ENCODE measurements around the gene CYTH1. TPM values are rescaled to one million over a fixed set of nuclear protein-coding genes. Genes with fewer than 3 reads are reported as not detected.
A peak's percentile ranks its signal among the peaks of the same experiment; 100 is the strongest.

Gene CYTH1, protein sequence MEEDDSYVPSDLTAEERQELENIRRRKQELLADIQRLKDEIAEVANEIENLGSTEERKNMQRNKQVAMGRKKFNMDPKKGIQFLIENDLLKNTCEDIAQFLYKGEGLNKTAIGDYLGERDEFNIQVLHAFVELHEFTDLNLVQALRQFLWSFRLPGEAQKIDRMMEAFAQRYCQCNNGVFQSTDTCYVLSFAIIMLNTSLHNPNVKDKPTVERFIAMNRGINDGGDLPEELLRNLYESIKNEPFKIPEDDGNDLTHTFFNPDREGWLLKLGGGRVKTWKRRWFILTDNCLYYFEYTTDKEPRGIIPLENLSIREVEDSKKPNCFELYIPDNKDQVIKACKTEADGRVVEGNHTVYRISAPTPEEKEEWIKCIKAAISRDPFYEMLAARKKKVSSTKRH
- polyA plus RNA-seq (2012; ENCODE audit: insufficient read depth, insufficient read length, low read depth), result 51.1 TPM

DNA sequence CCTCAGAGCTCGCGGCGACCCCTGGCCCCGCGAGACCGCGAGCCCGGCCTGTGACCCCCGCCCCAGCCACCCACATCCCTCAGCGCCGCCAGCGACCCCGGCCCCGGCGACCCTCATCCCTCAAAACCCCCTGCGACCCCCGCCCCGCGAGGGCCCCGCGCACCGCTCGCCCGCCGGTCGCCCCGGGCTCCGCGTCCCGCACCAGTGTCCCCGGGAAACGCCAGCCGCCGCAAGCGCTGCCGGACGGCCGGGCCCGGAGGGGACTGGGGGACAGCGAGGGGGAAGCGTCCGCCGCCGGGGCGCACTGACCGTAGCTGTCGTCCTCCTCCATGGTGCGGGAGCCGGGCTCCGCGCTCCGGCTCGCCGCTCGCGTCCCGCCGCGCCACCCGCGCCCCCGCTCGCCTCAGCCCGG, at the start of gene CYTH1:
Gene CYTH1, minus strand, starts transcription at position 381 of the 412 bp plus-strand sequence. Its CDS starts 50 bp downstream, at position 331.
- TF ChIP-seq, protein P1, sequence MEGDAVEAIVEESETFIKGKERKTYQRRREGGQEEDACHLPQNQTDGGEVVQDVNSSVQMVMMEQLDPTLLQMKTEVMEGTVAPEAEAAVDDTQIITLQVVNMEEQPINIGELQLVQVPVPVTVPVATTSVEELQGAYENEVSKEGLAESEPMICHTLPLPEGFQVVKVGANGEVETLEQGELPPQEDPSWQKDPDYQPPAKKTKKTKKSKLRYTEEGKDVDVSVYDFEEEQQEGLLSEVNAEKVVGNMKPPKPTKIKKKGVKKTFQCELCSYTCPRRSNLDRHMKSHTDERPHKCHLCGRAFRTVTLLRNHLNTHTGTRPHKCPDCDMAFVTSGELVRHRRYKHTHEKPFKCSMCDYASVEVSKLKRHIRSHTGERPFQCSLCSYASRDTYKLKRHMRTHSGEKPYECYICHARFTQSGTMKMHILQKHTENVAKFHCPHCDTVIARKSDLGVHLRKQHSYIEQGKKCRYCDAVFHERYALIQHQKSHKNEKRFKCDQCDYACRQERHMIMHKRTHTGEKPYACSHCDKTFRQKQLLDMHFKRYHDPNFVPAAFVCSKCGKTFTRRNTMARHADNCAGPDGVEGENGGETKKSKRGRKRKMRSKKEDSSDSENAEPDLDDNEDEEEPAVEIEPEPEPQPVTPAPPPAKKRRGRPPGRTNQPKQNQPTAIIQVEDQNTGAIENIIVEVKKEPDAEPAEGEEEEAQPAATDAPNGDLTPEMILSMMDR (IDR thresholded peaks at IDR 0.05; ENCODE audit: low read depth, low read length), result no peak
- no peaks in the 10 kb centered on the region; the same call in 1 of the 2 replicates for H3K36me3 ChIP-seq
- peak within 1 kb of the TSS; percentile 81 for H3K4me3 ChIP-seq (ENCODE audit: low read depth, low read length)
- no peaks in the 10 kb centered on the region for H3K27me3 ChIP-seq
- 0 out of 2 replicates have a peak, but pooled peaks cover 2% of the 10 kb centered on the region for H3K4me1 ChIP-seq
- no peak for DNase-seq
- no peaks in the 10 kb centered on the region for H3K9me3 ChIP-seq

DNA sequence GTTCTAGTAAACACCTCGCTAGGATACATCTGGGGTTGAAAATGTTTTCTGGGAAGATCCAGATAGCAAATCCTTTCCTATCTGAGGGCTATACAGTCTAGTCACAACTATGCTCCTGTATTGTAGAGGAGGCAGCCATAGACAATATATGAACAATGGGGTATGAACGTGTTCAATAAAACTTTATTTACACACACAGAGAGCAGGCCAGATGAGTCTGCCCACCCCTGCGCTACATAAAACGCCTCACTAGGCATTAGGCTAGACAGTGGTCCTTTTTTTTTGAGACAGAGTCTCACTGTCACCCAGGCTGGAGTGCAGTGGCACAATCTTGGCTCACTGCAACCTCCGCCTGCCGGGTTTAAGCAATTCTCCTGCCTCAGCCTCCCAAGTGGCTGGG, 47.4 kb upstream of the CYTH1 start:
- Histone ChIP-seq H3K27me3 (no peaks in the 10 kb centered on the region), H3K4me3 (ENCODE audit: low read depth, low read length) (no peak overlapping the region), H3K4me1 (no peaks in the 10 kb centered on the region), H3K9me3 (no peaks in the 10 kb centered on the region), H3K36me3 (peaks cover 95% of the 10 kb centered on the region)
- DNase-seq, result no peak
- TF ChIP-seq, protein P1 (IDR thresholded peaks at IDR 0.05; ENCODE audit: low read depth, low read length), result no peak

DNA sequence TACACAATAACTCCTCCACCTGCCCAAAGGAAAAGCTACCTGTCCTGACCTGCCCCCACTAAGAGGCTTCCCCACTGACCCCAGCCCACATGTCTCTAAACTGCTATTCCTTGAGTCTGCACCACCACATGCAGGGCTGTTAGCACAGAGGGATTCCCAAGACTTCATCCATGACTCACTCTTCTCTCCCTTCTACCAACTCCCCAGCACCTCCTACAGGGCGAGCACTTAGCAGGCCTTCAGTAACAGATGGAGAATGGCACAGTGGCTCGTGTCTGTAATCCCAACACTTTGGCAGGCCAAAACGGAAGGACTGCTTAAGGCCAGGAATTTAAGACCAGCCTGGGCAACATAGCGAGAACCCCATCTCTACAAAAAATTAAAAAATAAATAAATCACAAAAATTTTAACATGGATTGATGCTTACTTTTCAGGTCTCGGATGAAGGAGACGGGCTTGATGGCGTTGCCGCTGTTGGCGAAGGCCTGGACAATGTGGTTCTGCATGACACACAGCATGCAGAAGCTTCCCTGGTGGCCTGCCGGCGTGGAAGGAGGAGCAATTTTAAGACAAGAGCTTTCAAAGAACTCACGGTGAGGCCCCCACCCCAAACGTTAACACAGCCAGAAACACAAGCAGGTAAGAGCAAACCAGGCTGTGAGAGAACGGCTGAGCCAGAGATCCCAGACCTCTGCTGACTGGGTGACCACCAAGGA, 46.6 kb upstream of the CYTH1 start:
- TF ChIP-seq, protein P1 (IDR thresholded peaks at IDR 0.05; ENCODE audit: low read depth, low read length), result peak; percentile 36
- DNase-seq, result peak; percentile 33
- peaks cover 94% of the 10 kb centered on the region for H3K36me3 ChIP-seq
- no peak overlapping the region for H3K4me3 ChIP-seq (ENCODE audit: low read depth, low read length)
- H3K27me3 ChIP-seq, result no peaks in the 10 kb centered on the region
- H3K4me1 ChIP-seq, result no peaks in the 10 kb centered on the region
- H3K9me3 ChIP-seq, result no peaks in the 10 kb centered on the region

DNA sequence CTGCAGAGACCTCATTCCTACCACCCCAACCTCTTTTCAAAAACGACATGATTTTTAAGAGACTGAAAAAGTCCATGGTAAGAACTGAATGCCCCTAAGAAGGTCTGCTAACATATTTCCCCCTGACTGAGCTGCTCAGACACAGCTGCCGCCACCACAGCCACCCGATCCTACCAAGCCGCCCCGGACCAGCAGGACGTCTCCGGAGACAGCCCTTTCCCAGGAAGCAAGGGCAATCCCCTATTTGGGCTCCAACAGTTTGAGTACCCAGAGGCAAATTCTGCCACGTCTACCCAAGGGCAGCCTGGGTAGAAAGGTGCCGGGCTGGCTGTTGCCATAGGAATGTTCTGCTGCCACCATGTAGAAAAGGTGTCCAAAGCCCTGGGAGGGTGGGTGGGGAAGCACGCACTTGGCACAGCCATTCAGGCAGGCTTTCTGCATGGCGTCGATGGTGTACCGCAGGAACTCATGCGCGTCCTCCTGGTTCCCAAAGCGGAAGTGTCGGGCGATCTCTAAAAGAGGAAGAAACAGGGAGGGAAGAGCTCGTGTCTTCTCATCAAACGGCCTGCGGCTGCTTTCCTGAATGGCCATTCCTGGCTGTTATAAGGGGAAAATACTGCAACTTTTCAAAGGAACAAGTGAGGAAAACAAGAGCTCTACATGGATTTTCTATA, 44.9 kb upstream of the CYTH1 start:
- H3K4me1 ChIP-seq, result peaks cover 4% of the 10 kb centered on the region
- no peak overlapping the region for H3K4me3 ChIP-seq (ENCODE audit: low read depth, low read length)
- H3K36me3 ChIP-seq, result peaks cover 86% of the 10 kb centered on the region
- H3K27me3 ChIP-seq, result no peaks in the 10 kb centered on the region
- H3K9me3 ChIP-seq, result no peaks in the 10 kb centered on the region
- TF ChIP-seq, protein P1 (IDR thresholded peaks at IDR 0.05; ENCODE audit: low read depth, low read length), result no peak
- no peak for DNase-seq

DNA sequence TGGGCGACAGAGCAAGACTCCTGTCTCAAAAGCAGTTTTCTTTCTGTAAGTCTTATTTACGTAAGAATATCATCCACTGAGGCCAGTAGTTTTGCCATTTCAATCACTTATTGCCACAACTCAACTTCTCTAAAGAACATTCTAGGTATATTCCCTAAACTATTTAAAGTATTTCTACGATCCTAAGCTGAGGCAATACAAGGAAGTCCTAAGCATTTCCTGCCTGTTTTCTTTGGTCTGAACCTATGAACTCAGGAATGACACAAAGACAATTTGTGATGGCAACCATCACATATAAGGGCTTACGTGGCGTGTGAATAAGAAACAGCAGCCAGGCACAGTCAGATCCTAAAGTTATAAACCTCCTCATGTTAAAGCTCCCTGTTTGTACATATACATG, 44.3 kb upstream of the CYTH1 start:
- peaks cover 10% of the 10 kb centered on the region for H3K4me1 ChIP-seq
- peaks cover 86% of the 10 kb centered on the region for H3K36me3 ChIP-seq
- H3K9me3 ChIP-seq, result no peaks in the 10 kb centered on the region
- TF ChIP-seq, protein P1 (IDR thresholded peaks at IDR 0.05; ENCODE audit: low read depth, low read length), result no peak
- DNase-seq, result no peak
- H3K4me3 ChIP-seq (ENCODE audit: low read depth, low read length), result no peak overlapping the region
- H3K27me3 ChIP-seq, result no peaks in the 10 kb centered on the region
